HG03280 (cell line): ENCODE results near the gene SPRR1A.
"Not testable (repeated sequence)": the region's sequence is repeated elsewhere in the genome, so short reads cannot be mapped to it uniquely, and the experiment has no call there.

Experiments used
- ATAC-seq: cut with Tn5 transposase; IDR thresholded peaks from one replicate; pipeline ENCODE4 v1.9.1; 2021; ENCODE audit warnings: mild to moderate bottlenecking, moderate library complexity; ENCODE audit not compliant: unreplicated experiment

Gene SPRR1A

GRCh38 chr1:152972196-152972886, 11.5 kb upstream of the SPRR1A start:
- no peak for ATAC-seq

DNA sequence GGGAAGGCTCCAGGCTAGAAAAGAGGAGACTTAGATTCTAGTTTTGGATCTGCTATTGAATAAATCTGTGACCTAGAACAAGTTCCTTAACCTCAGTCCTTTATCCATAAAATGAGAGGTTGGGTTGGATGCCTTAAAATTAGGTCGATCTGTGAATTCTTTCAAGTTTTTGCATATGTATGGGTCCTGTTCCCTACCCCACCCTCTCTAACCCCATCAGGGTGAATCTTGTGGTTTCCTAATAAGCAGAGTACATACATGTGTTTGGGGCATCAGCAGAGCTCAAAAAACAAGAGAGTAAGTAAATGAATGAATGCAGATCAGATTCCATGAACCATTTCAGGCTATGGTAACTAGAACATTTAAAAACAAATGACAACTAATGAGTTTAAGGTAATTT, 7.2 kb upstream of the SPRR1A start:
- ATAC-seq: no peak

DNA sequence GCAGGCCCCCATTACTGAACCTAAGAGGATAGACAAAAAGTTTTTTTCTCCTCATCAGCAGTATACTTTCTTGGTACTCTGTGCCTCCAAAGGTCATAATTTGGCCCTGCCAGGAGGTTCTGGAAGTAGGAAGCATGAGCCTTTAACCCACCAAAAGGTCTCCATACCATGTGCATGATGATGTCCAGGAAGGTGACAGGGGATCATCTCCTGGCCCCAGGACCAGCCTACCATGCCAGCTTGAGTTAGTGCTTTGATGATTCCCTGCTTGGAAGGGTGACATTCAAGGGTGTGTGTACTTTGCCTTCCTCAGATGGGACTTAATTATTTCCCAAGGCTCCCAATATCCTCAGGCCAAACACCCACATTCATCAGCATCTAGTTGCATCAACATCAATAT, 6.3 kb upstream of the SPRR1A start:
- no peak for ATAC-seq

DNA sequence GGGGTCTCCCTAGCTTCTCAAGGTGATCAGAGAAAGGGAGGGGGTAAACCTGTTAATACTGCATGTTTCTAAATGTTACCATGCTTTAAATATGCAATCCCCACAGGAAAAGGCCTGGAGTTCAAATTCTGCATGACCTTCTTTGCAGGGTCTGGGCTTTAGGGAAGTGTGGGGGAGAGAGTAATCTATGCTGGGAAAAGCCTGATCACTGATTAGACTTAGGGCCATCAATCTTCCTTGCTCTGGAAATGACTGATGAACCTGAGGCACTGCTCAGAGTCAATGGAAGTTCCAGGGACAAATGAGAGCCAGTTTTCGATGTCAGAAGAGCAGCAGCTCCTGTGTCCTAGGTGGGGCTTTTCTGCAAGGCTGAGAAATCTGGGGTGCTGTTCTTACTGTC, 3.2 kb upstream of the SPRR1A start:
- no peak for ATAC-seq

GRCh38 chr1:152981146-152981871, 2.6 kb upstream of the SPRR1A start:
- no peak for ATAC-seq

- no peak for ATAC-seq
Measured at GRCh38 chr1:152982076-152982475, 1.8 kb upstream of the SPRR1A start.

GRCh38 chr1:152983234-152983633, 647 bp upstream of the SPRR1A start:
- ATAC-seq: no peak

DNA sequence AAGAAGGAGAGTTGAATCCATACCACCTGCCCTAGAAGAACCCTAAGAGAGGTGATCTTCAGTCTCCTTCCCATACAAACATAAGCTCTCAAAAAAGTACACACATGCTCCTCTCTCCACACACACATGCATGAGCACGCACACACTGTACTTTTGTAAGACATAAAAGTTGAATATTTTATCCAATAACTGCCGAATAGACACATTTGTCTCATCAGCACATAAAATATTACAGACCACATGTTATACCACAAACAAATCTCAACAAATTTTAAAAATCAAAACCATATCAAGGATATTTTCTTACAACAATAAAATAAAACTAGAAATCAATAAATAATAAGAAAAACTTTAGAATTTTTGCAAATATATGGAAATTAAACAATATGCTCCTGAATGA, 2.7 kb downstream of the SPRR1A start:
- ATAC-seq: no peak

- no peak for ATAC-seq
Measured at GRCh38 chr1:152993186-152993585, 9.3 kb downstream of the SPRR1A start.

GRCh38 chr1:152995842-152996241, 12.0 kb downstream of the SPRR1A start:
- no peak for ATAC-seq

- no peak for ATAC-seq
Measured at GRCh38 chr1:152996633-152997400, 12.9 kb downstream of the SPRR1A start.

- ATAC-seq: no peak
Measured at GRCh38 chr1:152997901-152998300, 14.0 kb downstream of the SPRR1A start.

GRCh38 chr1:152998476-152998875, 14.6 kb downstream of the SPRR1A start:
- ATAC-seq: no peak

DNA sequence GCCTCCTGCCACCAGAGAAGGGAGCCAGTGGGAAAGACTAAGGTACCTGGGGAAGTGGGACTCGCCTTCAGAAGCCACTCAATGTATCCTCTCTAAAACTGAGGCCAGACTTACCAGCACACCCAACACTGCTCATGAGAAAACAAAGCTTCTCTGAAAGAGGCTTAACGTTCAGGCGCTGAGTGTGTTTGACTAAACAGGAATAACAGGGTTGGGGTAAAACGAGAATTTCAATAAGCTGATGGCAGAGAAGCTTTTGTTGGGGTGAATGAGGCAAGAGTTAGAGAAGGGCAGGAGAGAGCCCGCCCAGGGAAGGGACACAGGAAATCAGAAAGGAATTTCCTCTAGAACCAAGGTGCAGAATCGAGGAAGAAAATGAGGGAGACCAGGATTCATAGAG, 15.9 kb downstream of the SPRR1A start:
- ATAC-seq: no peak

DNA sequence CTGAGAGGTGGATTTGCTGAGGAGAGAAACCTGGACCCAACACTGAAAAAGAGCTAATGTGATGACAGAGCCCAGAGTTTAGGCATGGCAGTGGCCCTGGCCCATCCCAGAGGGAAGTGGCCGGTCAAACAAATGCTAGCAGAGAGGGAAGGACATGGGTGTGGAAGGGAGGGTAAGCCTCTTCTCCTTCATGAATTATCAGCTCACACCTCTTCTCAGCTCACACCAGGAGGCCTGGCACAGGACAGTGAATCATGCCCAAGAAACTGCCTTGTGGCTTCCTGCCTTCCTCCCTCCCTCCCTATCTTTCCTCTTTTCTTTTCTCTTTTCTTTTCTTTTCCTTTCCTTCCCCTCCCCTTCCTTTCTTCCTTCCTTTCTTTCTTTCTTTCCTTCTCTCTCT, 16.4 kb downstream of the SPRR1A start:
- ATAC-seq: no peak

GRCh38 chr1:153001382-153001781, 17.5 kb downstream of the SPRR1A start, which contains the start of gene SPRR3:
TSS of gene SPRR3 (plus strand) at chr1:153001749. CDS start at chr1:153003021, 1,272 bp downstream.
- ATAC-seq: no peak

- not testable (repeated sequence) for ATAC-seq
Measured at GRCh38 chr1:153011235-153011758, 27.4 kb downstream of the SPRR1A start.

- ATAC-seq: not testable (repeated sequence)
Measured at GRCh38 chr1:153021829-153022228, 37.9 kb downstream of the SPRR1A start.

GRCh38 chr1:153022340-153022739, 38.5 kb downstream of the SPRR1A start:
- not testable (repeated sequence) for ATAC-seq

- no peak for ATAC-seq
Measured at GRCh38 chr1:153023109-153023508, 39.2 kb downstream of the SPRR1A start.

GRCh38 chr1:153024413-153024812, 40.5 kb downstream of the SPRR1A start:
- ATAC-seq: no peak
